GM18502 (cell line): ENCODE measurements around the gene COL5A1.

ENCODE experiments used
- ATAC-seq: cut with Tn5 transposase; IDR thresholded peaks from one replicate; pipeline ENCODE4 v1.9.1; 2021; ENCODE audit warnings: mild to moderate bottlenecking; ENCODE audit not compliant: unreplicated experiment, poor library complexity

Gene COL5A1

GRCh38 chr9:134722120-134722701 is 80.6 kb downstream of the COL5A1 start:
- ATAC-seq = no peak

- no peak for ATAC-seq
Measured at GRCh38 chr9:134723037-134723436, 81.4 kb downstream of the COL5A1 start.

- no peak for ATAC-seq
Measured at GRCh38 chr9:134723491-134724190, 82.0 kb downstream of the COL5A1 start.

GRCh38 chr9:134724202-134724911 is 82.8 kb downstream of the COL5A1 start:
- ATAC-seq = no peak

GRCh38 chr9:134724912-134725604 is 83.5 kb downstream of the COL5A1 start:
- no peak for ATAC-seq

- ATAC-seq = no peak
Measured at GRCh38 chr9:134725605-134725940, 84.0 kb downstream of the COL5A1 start.

DNA sequence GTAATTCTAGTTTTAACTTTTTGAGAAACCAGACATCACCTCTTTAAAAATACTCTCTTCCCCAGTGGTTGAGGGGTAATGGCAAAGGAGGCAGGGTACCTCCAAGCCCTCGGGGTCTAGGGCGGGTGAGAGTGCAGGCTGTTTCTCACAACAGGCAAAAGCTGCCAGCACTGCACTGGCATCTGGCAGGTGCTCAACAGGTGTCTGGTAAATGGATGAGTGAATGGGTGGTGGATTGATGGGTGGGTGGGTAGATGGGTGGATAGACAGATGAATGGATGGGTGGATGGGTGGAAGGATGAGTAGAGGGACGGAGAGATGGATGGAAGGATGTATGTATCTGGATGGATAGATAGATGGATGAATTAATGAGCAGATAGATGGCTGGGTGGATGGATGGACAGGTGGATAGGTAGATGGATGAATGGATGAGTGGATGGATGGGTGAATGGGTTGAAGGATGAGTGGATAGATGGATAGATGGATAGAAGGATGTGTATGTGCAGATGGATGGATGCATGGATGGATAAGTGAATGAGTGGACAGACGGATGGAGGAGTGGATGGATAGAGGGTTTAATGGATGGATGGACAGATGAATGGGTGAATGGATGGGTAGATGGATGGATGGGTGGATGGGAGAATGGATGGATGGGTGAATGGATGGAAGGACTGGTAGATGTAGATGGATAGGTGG is 84.6 kb downstream of the COL5A1 start:
- no peak for ATAC-seq

GRCh38 chr9:134726722-134727034 is 85.1 kb downstream of the COL5A1 start:
- no peak for ATAC-seq

- no peak for ATAC-seq
Measured at GRCh38 chr9:134728021-134728795, 86.6 kb downstream of the COL5A1 start.

GRCh38 chr9:134728801-134729495 is 87.3 kb downstream of the COL5A1 start:
- no peak for ATAC-seq

DNA sequence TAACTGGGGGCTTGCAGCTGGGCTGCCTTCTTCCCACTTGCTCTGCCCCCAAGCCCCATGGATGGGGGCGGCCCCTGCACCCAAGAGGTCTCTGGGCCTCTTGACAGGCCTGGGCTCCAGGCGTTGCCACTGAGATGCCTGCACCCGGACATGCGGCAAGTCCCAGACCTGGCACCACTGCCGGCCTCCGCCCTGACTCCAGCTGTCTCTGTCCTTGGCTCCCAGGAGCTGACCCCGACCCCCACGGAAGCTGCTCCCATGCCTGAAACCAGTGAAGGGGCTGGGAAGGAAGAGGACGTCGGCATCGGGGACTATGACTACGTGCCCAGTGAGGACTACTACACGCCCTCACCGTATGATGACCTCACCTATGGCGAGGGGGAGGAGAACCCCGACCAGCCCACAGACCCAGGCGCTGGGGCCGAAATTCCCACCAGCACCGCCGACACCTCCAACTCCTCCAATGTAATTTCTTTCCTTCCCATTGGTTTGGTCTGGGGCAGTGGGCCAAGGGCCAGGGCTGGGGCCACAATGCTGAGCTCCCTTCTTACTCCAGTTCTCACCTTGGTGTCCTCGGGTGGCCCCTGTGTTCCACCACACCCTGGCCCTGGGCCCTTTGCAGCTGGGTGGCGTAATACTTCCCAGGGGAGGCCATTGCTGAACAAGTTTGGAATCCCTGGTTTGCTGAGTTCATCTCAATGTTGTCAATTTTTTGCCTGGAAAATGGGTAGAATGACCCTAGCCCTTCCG is 88.6 kb downstream of the COL5A1 start:
- no peak for ATAC-seq

DNA sequence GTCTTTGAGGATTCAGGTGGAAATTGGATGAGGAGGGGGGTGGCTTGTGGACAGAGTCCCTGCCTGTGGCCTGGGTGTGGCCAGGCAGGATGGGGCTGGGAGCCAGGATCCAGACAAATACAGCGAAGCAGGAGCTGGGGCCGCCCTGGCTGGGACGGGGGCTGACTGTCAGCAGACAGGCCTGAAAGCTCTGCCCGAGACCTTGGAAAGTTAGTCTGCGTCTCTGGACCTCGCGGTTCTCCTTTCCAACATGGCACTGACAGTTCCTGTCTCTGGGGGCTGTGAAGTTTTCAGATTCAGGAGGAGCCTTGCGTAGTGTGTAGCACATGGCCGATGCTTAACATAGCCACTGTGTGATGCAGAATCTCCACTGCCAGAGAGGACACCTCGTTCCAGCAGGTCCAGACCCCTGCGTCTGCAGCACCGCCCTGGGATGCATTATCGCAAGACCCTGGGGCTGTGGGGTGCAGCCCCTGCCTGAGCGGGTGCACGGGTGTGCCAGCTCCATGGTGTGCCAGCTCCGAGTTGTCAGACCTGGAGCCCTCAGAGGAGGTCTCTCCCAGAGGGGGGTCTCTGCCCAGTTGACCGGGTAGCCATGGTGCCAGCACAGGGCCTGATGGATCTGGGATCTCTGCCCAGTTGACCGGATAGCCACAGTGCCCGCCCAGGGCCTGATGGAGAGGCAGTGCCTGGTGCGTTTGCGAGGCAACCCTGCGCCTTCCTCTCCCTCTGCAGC is 89.3 kb downstream of the COL5A1 start:
- no peak for ATAC-seq

DNA sequence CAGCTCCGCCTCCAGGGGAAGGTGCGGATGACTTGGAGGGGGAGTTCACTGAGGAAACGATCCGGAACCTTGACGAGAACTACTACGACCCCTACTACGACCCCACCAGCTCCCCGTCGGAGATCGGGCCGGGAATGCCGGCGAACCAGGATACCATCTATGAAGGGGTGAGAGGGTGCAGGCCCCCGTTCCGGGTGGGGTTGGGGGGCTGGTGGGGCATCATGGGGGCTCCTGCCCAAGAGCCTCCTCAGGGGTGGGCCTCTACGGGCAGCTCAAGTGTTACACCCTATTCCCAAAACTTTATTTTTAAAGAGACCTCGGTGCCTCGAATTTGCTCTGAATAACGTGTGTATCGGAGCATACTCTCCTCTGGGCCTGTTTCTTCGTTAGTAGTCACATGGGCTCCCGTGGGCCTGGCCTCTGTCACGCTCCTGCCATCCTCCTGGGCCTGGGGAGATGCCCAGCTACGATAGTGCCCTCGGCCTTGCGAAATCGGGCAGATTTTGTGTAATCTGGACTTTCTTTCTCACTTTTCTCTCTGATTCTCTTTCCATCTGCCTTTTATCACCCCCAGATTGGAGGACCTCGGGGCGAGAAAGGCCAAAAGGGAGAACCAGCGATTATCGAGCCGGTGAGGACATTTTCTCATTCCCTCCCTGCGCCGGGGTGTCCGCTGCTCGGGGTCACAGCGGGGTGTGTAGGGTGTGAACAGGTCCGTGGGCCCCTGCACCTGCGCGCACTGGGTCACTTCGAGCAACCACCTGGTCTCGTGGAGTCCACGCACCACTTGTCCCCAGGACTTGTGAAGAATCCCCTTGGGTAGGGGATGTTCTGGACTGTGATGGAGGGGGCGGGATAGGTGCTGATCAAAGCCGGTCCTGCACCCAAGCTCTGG is 90.1 kb downstream of the COL5A1 start:
- no peak for ATAC-seq

GRCh38 chr9:134732392-134733110 is 90.9 kb downstream of the COL5A1 start:
- no peak for ATAC-seq

GRCh38 chr9:134733480-134734232 is 92.1 kb downstream of the COL5A1 start:
- no peak for ATAC-seq

DNA sequence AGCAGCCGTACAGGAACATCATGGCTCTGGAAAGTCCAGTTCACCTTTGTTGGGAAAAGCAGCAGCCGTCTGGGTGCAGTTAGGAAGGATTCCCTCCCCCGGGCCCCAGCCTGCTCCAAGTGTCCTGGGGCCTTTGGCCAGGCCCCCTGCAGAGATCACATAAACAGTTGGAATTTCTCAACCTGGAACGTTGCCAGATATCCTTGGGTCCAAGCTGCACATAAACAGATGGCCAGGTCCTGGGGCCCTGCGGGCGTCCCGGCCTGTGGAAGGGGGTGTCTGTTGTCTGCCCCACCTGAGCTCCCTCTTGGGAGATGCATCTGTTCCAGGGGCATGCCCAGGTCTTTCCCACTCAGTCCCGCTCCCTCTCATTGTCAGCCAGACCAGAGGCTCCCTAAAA is 92.7 kb downstream of the COL5A1 start:
- ATAC-seq = no peak
